Mesenchymal stem cell (in vitro differentiated cells and primary cell): ENCODE measurements around the gene RPIA.

ENCODE experiments used
- DNase-seq: peaks from one replicate; pipeline ENCODE4 v3.0.0-alpha.2; 2013
- H2AFZ ChIP-seq: one replicate; pipeline ENCODE4 v1.6.1; 2013; ENCODE audit warnings: low read depth, mild to moderate bottlenecking, control low read depth, inconsistent platforms, low read length, moderate library complexity
- H2AK5ac ChIP-seq: 2 replicates; pipeline ENCODE4 v1.6.1; 2013; ENCODE audit warnings: low read length, moderate library complexity, mild to moderate bottlenecking, inconsistent platforms; ENCODE audit not compliant: severe bottlenecking
- H2BK120ac ChIP-seq: one replicate; pipeline ENCODE4 v1.6.1; 2013; ENCODE audit warnings: low read depth, mild to moderate bottlenecking, inconsistent platforms, low read length, moderate library complexity
- H2BK12ac ChIP-seq, 2 experiments: one replicate each; pipeline ENCODE4 v1.6.1; 2013; ENCODE audit warnings: inconsistent platforms in 2 of 2, low read length in 2 of 2, mild to moderate bottlenecking in 2 of 2, moderate library complexity in 2 of 2, control low read depth in 1 of 2
- H2BK15ac ChIP-seq: one replicate; pipeline ENCODE4 v1.6.1; 2013; ENCODE audit warnings: mild to moderate bottlenecking, low read depth, inconsistent platforms; ENCODE audit not compliant: poor library complexity, severe bottlenecking
- H2BK5ac ChIP-seq: 2 replicates; pipeline ENCODE4 v1.6.1; 2013; ENCODE audit warnings: low read depth, mild to moderate bottlenecking, low read length, control low read depth, inconsistent platforms; ENCODE audit not compliant: poor library complexity, severe bottlenecking
- H3K14ac ChIP-seq, 2 experiments: one replicate each; pipeline ENCODE4 v1.6.1; 2013; ENCODE audit warnings: inconsistent platforms in 2 of 2, low read length in 2 of 2, control low read depth in 1 of 2, mild to moderate bottlenecking in 1 of 2, moderate library complexity in 1 of 2
- H3K18ac ChIP-seq, 2 experiments: one replicate each; pipeline ENCODE4 v1.6.1; 2013; ENCODE audit warnings: inconsistent platforms in 2 of 2, low read length in 2 of 2, control low read depth in 1 of 2, low read depth in 1 of 2, mild to moderate bottlenecking in 1 of 2
- H3K23ac ChIP-seq, 2 experiments: one replicate each; pipeline ENCODE4 v1.6.1; 2013; ENCODE audit warnings: inconsistent platforms in 2 of 2, low read length in 2 of 2, mild to moderate bottlenecking in 2 of 2, moderate library complexity in 2 of 2, control low read depth in 1 of 2
- H3K27ac ChIP-seq: 2 replicates; pipeline ENCODE4 v1.5.1; 2013; ENCODE audit warnings: mild to moderate bottlenecking, moderate library complexity, low read length, control low read depth, inconsistent platforms; ENCODE audit not compliant: poor library complexity, severe bottlenecking
- H3K27me3 ChIP-seq, 2 experiments: 2 replicates each; pipeline versions ENCODE4 v1.6.1 to v1.7.0; 2013; ENCODE audit warnings: low read length in 2 of 2, mild to moderate bottlenecking in 2 of 2, moderate library complexity in 2 of 2, control low read depth in 1 of 2, inconsistent platforms in 1 of 2; ENCODE audit not compliant: control insufficient read depth in 1 of 2, insufficient read depth in 1 of 2
- H3K36me3 ChIP-seq, 2 experiments: 2 replicates each; pipeline versions ENCODE4 v1.6.1 to v1.7.0; 2013; ENCODE audit warnings: low read length in 2 of 2, control low read depth in 1 of 2, inconsistent platforms in 1 of 2, low read depth in 1 of 2, mild to moderate bottlenecking in 1 of 2; ENCODE audit not compliant: insufficient read depth in 2 of 2, control insufficient read depth in 1 of 2
- H3K4ac ChIP-seq, 2 experiments: one replicate each; pipeline ENCODE4 v1.6.1; 2013; ENCODE audit warnings: inconsistent platforms in 2 of 2, low read length in 2 of 2, mild to moderate bottlenecking in 2 of 2, moderate library complexity in 2 of 2, control low read depth in 1 of 2, low read depth in 1 of 2
- H3K4me1 ChIP-seq: 2 replicates; pipeline ENCODE4 v1.6.1; 2013; ENCODE audit warnings: low read depth, low read length, control low read depth; ENCODE audit not compliant: control insufficient read depth, insufficient read depth
- H3K4me2 ChIP-seq: 2 replicates; pipeline ENCODE4 v1.6.1; 2013; ENCODE audit warnings: low read length, mild to moderate bottlenecking, inconsistent platforms; ENCODE audit not compliant: poor library complexity, severe bottlenecking
- H3K4me3 ChIP-seq, 2 experiments: 2 replicates each; pipeline versions ENCODE4 v1.5.1 to v1.7.0; 2013; ENCODE audit warnings: low read length in 2 of 2, mild to moderate bottlenecking in 2 of 2, control low read depth in 1 of 2, low read depth in 1 of 2; ENCODE audit not compliant: insufficient read depth in 1 of 2
- H3K79me1 ChIP-seq: replicated peaks from 2 replicates; pipeline ENCODE4 v1.6.1; 2013; ENCODE audit warnings: mild to moderate bottlenecking, control low read depth, low read length, inconsistent platforms; ENCODE audit not compliant: poor library complexity, severe bottlenecking
- H3K9ac ChIP-seq: 2 replicates; pipeline ENCODE4 v1.7.0; 2013; ENCODE audit warnings: mild to moderate bottlenecking, low read length, moderate library complexity
- H3K9me3 ChIP-seq: 2 replicates; pipeline ENCODE4 v1.7.0; 2013; ENCODE audit warnings: mild to moderate bottlenecking, low read length; ENCODE audit not compliant: control insufficient read depth
- H4K8ac ChIP-seq: one replicate; pipeline ENCODE4 v1.6.1; 2013; ENCODE audit warnings: inconsistent platforms, mild to moderate bottlenecking, low read length, moderate library complexity
- H4K91ac ChIP-seq: one replicate; pipeline ENCODE4 v1.6.1; 2013; ENCODE audit warnings: mild to moderate bottlenecking, low read length, inconsistent platforms
- WGBS: methylation state at CpG from one replicate; pipeline ENCODE4 v1.1.7; 2013; ENCODE audit warnings: mixed read lengths; 5-methylcytosine and 5-hydroxymethylcytosine counted together

Gene RPIA

DNA sequence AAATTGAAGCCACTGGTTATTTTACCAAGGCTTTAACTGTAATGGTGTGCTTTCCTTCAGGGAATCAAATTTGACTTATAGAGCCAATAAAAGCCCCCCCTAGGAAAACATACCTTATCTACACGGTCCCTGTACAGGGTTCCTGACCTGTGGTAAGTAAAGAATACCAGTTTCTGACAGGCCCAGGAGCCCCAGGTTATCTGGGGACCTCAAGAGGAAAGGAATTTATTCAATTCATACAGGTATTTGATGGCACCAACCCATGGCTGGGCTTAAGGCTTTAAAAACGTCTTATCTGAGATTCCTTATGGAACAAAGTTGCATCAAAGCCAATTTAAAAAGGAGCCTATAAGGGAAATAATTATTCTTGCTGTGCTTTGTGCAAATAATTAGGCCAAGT, 7.0 kb upstream of the RPIA start:
- H3K27me3 ChIP-seq: no peaks in the 10 kb centered on the region
- no peak overlapping the region for H3K4me3 ChIP-seq
- H3K4ac ChIP-seq: no peak overlapping the region
- H3K36me3 ChIP-seq: no peaks in the 10 kb centered on the region
- no peak overlapping the region for H3K27ac ChIP-seq
- no peaks in the 10 kb centered on the region for H3K4me1 ChIP-seq
- no peak for DNase-seq
- H3K79me1 ChIP-seq: no peaks in the 10 kb centered on the region
- H2BK5ac ChIP-seq: no peak overlapping the region
- H2BK12ac ChIP-seq: no peak overlapping the region
- H3K18ac ChIP-seq: no peak overlapping the region
- H4K91ac ChIP-seq: no peak overlapping the region
- H2AK5ac ChIP-seq: no peak overlapping the region
- no peak overlapping the region for H3K4me2 ChIP-seq
- no peak overlapping the region for H3K9ac ChIP-seq
- no peak overlapping the region for H2BK15ac ChIP-seq
- no peak overlapping the region for H2AFZ ChIP-seq
- peaks cover 19% of the 10 kb centered on the region for H3K9me3 ChIP-seq
- H3K23ac ChIP-seq: no peak overlapping the region
- WGBS: 75% methylated on average over 1 of the region's 2 CpGs
- H2BK120ac ChIP-seq: no peak overlapping the region
- no peak overlapping the region for H3K14ac ChIP-seq
- H4K8ac ChIP-seq: no peak overlapping the region

- Histone ChIP-seq H3K18ac (no peak overlapping the region), H4K8ac (no peak overlapping the region), H4K91ac (no peak overlapping the region), H3K4me2 (no peak overlapping the region), H3K79me1 (peaks cover 8% of the 10 kb centered on the region), H3K14ac (no peak overlapping the region), H2BK5ac (no peak overlapping the region), H3K36me3 (no peaks in the 10 kb centered on the region), H3K4me3 (no peak overlapping the region), H3K23ac (no peak overlapping the region), H3K9me3 (peaks cover 19% of the 10 kb centered on the region), H2BK12ac (no peak overlapping the region), H2AK5ac (no peak overlapping the region), H2AFZ (no peak overlapping the region), H2BK120ac (no peak overlapping the region), H3K27ac (no peak overlapping the region), H3K27me3 (no peaks in the 10 kb centered on the region), H3K9ac (no peak overlapping the region), H3K4me1 (peaks cover 4% of the 10 kb centered on the region), H3K4ac (no peak overlapping the region), H2BK15ac (no peak overlapping the region)
- no peak for DNase-seq
- 93% methylated on average over 4 of the region's 4 CpGs for WGBS
Observed at GRCh38 chr2:88686320-88686719, 5.2 kb upstream of the RPIA start.

GRCh38 chr2:88687384-88687783, 4.1 kb upstream of the RPIA start:
- Histone ChIP-seq H4K8ac (no peak overlapping the region), H2AFZ (no peak overlapping the region), H3K36me3 (no peaks in the 10 kb centered on the region), H3K27ac (no peak overlapping the region), H3K14ac (no peak overlapping the region), H3K4ac (no peak overlapping the region), H2BK5ac (no peak overlapping the region), H3K4me3 (no peak overlapping the region), H3K4me1 (peaks cover 4% of the 10 kb centered on the region), H3K9me3 (peaks cover 18% of the 10 kb centered on the region), H2BK15ac (no peak overlapping the region), H3K9ac (no peak overlapping the region), H3K18ac (no peak overlapping the region), H4K91ac (no peak overlapping the region), H2BK120ac (no peak overlapping the region), H3K27me3 (no peaks in the 10 kb centered on the region), H2BK12ac (no peak overlapping the region), H3K79me1 (peaks cover 10% of the 10 kb centered on the region), H3K23ac (no peak overlapping the region), H2AK5ac (no peak overlapping the region), H3K4me2 (no peak overlapping the region)
- no peak for DNase-seq

GRCh38 chr2:88690591-88691338, 708 bp upstream of the RPIA start:
- 53% methylated on average over 18 of the region's 20 CpGs for WGBS
- Histone ChIP-seq H3K9me3 (no peaks in the 10 kb centered on the region), H3K4me3 (peak overlapping the region; percentile 53 to 98), H3K79me1 (peaks cover 20% of the 10 kb centered on the region), H3K18ac (peak overlapping the region in 1 of 2 experiments; percentile 26), H3K23ac (no peak overlapping the region), H2BK12ac (no peak overlapping the region), H3K14ac (no peak overlapping the region), H2AK5ac (no peak overlapping the region), H3K9ac (peak overlapping the region; percentile 92), H2BK5ac (no peak overlapping the region), H3K4me2 (peak overlapping the region; percentile 83), H2BK120ac (no peak overlapping the region), H3K4me1 (peaks cover 4% of the 10 kb centered on the region), H3K4ac (peak overlapping the region in 1 of 2 experiments; percentile 49), H3K27me3 (no peaks in the 10 kb centered on the region), H3K27ac (no peak overlapping the region), H4K8ac (peak overlapping the region; percentile 95), H2BK15ac (no peak overlapping the region), H4K91ac (peak overlapping the region; percentile 65), H2AFZ (peak overlapping the region; percentile 67), H3K36me3 (no peaks in the 10 kb centered on the region)
- no peak for DNase-seq
